GM23248 (cell line): ENCODE measurements around the gene EYA3.

Source experiments
- EZH2 ChIP-seq: fragments of 200-600 bp; sonication (generic); IDR thresholded peaks from 2 replicates; pipeline ENCODE4 v1.6.1; 2018; ENCODE audit warnings: antibody characterized with exemption, mild to moderate bottlenecking; ENCODE audit not compliant: insufficient read depth, poor library complexity, severe bottlenecking
- EZH2phosphoT487 ChIP-seq: fragments of 200-600 bp; sonication (generic); IDR thresholded peaks from 2 replicates; pipeline ENCODE4 v1.6.1; 2018; ENCODE audit warnings: antibody characterized with exemption, moderate library complexity, mild to moderate bottlenecking, low read depth; ENCODE audit not compliant: insufficient read depth

DNA sequence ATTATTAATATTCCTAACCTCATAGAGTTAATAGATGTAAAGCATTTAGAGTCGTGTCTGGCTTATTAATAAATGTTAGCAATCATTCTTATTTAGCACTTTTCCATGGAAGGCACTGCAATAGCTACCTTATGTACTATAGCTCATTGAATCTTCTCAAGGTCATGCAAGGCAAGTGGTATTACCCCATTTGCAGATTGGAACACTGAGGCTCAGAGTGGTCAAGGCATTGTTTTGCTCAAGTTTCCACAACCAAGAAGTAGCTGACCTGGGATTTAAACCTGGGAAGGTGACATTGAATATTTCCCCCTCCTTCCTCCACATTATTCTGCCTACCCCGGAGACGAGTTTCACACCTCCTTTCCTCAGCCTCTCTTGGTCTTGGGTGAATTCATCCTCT is 37.8 kb upstream of the EYA3 start:
- TF ChIP-seq EZH2 (no peak), EZH2phosphoT487 (no peak)
